ENCODE results near the gene FAHD2B. TPM values are rescaled to one million over a fixed set of nuclear protein-coding genes. Genes with fewer than 3 reads are reported as not detected.
"Not testable (repeated sequence)": the region's sequence is repeated elsewhere in the genome, so short reads cannot be mapped to it uniquely, and the experiment has no call there.

The FAHD2B gene
- polyA plus RNA-seq, 3 donors: 26.3 to 31.8 (median 26.4) TPM

GRCh38 chr2:97082206-97082605 lies 12.5 kb downstream of the FAHD2B start:
- not testable (repeated sequence) for DNase-seq (ENCODE audit: extremely low read depth in 1 of 11, low read depth in 9 of 11, low spot score in 4 of 11)

DNA sequence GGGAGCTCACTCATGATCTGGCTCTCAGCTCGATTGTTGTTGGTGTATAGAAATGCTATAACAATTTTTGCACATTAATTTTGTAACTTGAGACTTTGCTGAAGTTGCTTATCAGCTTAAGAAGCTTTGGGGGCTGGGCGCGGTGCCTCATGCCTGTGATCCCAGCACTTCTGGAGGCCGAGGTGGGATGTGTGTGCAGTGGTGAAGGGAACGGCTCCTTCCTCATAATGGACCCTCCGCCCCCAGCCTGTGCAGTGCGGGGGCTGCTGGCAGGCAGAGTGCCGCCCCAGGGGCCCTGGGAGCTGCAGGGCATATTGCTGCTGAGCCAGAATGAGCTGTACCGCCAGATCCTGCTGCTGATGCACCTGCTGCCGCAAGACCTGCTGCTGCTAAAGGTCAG lies 13.8 kb downstream of the FAHD2B start:
- DNase-seq (ENCODE audit: extremely low read depth in 1 of 11, low read depth in 9 of 11, low spot score in 4 of 11): not testable (repeated sequence)

DNA sequence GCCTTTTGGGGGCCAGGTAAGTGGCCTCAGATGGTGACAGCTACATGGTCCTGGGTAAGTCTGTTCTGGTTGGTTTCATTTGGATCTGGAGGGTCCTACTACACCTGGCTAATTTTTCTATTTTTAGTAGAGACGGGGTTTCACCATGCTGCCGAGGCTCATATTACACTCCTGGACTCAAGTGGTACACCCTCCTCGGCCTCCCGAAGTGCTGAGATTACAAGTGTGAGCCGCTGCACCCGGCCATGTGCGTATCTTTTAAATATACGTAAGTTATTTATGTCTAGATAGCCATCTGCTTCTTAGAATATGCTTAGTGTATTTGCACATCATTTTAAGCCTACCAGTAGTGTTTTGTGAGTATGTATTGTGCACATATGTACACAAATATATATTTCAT lies 17.5 kb downstream of the FAHD2B start:
- not testable (repeated sequence) for DNase-seq (ENCODE audit: extremely low read depth in 1 of 11, low read depth in 9 of 11, low spot score in 4 of 11)

- DNase-seq (ENCODE audit: extremely low read depth in 1 of 11, low read depth in 9 of 11, low spot score in 4 of 11): not testable (repeated sequence)
Observed at GRCh38 chr2:97070915-97071314, 23.8 kb downstream of the FAHD2B start.

DNA sequence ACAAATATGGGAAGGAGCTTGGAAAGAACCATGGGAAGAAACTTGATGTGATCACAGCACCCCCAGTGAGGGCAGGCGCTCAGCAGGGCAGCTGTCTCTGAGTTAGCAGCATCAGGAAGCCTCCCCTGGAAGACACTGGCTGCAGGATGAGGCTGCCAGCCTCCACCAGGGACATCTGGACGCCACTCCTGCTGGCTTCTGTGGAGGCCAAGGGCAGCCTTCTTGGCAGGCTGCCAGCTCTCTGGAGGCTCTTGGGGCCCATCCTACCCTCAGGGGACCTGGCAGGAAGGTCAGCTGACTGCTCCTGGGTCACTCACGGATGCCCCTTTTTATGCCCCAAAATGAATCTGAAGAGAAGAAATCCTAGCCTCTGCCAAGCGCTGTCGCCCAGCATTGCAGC lies 26.0 kb downstream of the FAHD2B start:
- DNase-seq (ENCODE audit: extremely low read depth in 1 of 11, low read depth in 9 of 11, low spot score in 4 of 11): not testable (repeated sequence)

DNA sequence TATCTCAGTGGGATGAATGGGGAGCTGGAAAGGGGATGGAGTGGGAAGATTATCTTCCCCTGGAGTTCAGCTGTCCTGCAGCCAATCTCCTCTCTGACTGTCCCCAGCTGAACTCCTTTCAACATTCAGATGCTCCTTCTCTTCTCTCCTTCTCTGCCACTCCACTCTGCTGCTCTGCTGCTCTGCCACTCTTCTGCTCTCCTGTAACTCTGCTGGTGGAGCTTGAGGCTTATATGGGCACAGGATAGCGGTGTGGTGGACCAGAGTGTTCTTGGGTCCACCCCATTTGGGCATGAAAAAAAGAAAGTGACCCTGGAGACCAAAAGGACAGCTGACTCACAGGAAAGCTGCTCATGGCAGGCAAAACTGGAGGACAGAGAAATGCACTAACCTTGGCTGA lies 26.6 kb downstream of the FAHD2B start:
- DNase-seq (ENCODE audit: extremely low read depth in 1 of 11, low read depth in 9 of 11, low spot score in 4 of 11): no peak

- no peak for DNase-seq (ENCODE audit: extremely low read depth in 1 of 11, low read depth in 9 of 11, low spot score in 4 of 11)
Observed at GRCh38 chr2:97067279-97068004, 27.2 kb downstream of the FAHD2B start.

DNA sequence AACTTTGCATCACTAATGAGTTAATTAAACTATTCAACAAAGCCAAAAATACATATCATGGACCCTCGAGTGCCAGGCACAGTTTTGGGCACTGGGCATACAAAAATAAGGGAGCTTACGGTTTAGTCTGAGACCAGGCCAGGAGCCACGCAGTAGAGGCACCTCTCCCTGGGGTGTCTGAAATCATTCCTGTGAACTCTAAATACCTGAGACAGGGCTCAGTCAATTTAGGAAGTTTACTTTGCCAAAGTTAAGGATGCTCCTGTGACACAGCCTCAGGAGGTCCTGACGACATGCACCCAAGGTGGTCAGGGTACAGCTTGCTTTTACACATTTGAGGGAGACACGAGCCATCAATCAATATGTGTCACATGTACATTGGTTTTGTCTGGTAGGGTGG lies 28.7 kb downstream of the FAHD2B start:
- not testable (repeated sequence) for DNase-seq (ENCODE audit: extremely low read depth in 1 of 11, low read depth in 9 of 11, low spot score in 4 of 11)

DNA sequence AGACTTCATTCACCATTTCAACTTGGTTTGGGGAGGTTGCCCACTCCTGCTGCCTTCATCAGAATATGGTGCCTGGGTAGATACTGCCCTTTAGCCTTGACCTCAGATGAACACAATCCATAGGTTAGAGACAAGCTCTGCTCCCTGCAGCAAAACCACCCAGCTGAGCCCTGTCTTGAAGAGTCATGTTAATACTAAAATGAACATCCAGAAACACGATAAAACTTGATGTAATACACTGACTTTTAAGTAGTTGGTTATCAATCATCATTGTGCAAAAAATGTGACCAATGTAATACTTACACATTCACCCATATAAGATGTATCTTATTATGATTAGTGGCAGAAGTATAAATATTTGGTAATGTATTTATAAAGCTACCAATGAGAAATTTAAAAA lies 32.7 kb downstream of the FAHD2B start:
- not testable (repeated sequence) for DNase-seq (ENCODE audit: extremely low read depth in 1 of 11, low read depth in 9 of 11, low spot score in 4 of 11)

GRCh38 chr2:97059782-97060181 lies 34.9 kb downstream of the FAHD2B start:
- DNase-seq (ENCODE audit: extremely low read depth in 1 of 11, low read depth in 9 of 11, low spot score in 4 of 11): not testable (repeated sequence)

- DNase-seq (ENCODE audit: extremely low read depth in 1 of 11, low read depth in 9 of 11, low spot score in 4 of 11): not testable (repeated sequence)
Observed at GRCh38 chr2:97056150-97056549, 38.5 kb downstream of the FAHD2B start.

GRCh38 chr2:97050032-97050431 lies 44.6 kb downstream of the FAHD2B start:
- not testable (repeated sequence) for DNase-seq (ENCODE audit: extremely low read depth in 1 of 11, low read depth in 9 of 11, low spot score in 4 of 11)

- DNase-seq (ENCODE audit: extremely low read depth in 1 of 11, low read depth in 9 of 11, low spot score in 4 of 11): not testable (repeated sequence)
Observed at GRCh38 chr2:97048448-97048847, 46.2 kb downstream of the FAHD2B start.

DNA sequence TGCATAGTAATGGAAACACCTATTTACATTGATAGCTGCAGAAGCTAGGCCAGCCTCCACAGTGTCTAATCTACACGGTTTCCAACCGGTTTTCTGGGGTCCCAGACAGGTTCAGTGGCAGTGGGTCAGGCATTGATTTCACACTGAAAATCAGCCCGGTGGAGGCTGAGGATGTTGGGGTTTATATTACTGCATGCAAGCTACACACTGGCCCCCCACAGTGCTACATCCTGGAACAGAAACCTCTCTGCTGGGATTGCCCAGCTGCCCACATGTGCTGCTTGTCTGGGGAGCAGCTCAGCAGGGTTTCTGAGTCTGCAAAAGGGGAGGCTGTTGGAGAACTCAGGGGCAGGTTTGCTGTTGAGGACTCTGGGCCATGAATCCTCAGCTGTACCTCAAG lies 48.0 kb downstream of the FAHD2B start:
- not testable (repeated sequence) for DNase-seq (ENCODE audit: extremely low read depth in 1 of 11, low read depth in 9 of 11, low spot score in 4 of 11)

DNA sequence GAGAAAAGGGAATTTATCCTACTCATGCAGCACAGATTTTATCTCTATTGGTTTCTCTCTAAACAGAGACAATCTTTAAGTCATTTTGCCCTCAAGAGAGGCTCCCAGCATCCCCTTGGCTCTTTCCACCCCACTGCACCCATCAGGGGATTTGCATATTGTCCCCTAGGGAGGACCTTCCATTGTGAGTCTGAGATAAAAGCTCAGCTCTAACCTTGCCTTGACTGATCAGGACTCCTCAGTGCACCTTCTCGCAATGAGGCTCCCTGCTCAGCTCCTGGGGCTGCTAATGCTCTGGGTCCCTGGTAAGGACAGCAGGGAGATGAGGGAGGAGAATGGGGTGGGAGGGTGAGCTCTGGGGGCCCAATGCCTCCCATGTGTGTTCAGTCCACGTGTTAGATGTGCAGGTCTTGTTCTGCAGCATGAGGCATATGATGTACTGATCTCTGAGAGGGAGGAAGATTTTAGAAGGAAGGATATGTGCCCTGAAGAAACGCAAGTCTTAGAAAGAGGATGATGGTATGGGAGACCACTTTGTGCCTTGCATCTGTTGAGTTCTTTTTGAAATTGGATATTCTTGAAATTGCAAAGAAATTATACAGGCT lies 48.7 kb downstream of the FAHD2B start:
- not testable (repeated sequence) for DNase-seq (ENCODE audit: extremely low read depth in 1 of 11, low read depth in 9 of 11, low spot score in 4 of 11)

Other genes starting within 250 kb of the FAHD2B start
- 1 to 10 TPM; 6.2 to 8.6 (median 8.2) TPM for gene ANKRD39, start 236.9 kb downstream of the FAHD2B start, polyA plus RNA-seq (ENCODE audit: insufficient read length in 3 of 3)
- gene SEMA4C, start 224.8 kb downstream of the FAHD2B start, polyA plus RNA-seq (ENCODE audit: insufficient read length in 3 of 3): 10 to 100 TPM; 35.0 to 46.0 (median 44.8) TPM
- under 1 TPM; 0.34 to 0.54 (median 0.43) TPM for gene FAM178B, start 108.3 kb downstream of the FAHD2B start, polyA plus RNA-seq (ENCODE audit: insufficient read length in 3 of 3)
- 10 to 100 TPM; 14.3 to 28.4 (median 16.5) TPM for gene ANKRD36, start 18.3 kb upstream of the FAHD2B start, polyA plus RNA-seq (ENCODE audit: insufficient read length in 3 of 3)